ENCODE measurements around the gene ARHGAP25. TPM values are rescaled to one million over a fixed set of nuclear protein-coding genes. Genes with fewer than 3 reads are reported as not detected.

The ARHGAP25 gene
- total RNA-seq, 1 donor from 2014 or later, result 4.7 TPM

DNA sequence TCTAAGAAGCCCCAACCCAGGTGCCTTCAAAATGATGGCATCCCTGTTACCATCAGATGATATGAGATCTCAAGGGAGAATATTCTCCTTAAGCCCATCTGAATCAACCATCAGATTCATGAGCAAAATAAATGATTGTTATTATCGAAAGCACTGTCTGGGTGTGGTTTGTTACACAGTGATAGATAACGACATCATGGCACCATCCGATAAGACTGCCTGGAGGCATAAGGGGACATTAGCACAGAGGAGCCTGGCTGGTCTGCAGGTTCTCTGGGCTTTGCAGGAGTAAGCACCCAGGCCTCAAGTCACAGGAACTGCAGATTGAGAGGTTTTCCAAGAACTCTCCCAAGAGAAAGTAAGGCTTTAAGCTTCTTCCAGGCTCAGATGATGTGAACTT lies 120.9 kb downstream of the ARHGAP25 start:
- ATAC-seq (no peak), DNase-seq (ENCODE audit: low spot score) (no peak)

DNA sequence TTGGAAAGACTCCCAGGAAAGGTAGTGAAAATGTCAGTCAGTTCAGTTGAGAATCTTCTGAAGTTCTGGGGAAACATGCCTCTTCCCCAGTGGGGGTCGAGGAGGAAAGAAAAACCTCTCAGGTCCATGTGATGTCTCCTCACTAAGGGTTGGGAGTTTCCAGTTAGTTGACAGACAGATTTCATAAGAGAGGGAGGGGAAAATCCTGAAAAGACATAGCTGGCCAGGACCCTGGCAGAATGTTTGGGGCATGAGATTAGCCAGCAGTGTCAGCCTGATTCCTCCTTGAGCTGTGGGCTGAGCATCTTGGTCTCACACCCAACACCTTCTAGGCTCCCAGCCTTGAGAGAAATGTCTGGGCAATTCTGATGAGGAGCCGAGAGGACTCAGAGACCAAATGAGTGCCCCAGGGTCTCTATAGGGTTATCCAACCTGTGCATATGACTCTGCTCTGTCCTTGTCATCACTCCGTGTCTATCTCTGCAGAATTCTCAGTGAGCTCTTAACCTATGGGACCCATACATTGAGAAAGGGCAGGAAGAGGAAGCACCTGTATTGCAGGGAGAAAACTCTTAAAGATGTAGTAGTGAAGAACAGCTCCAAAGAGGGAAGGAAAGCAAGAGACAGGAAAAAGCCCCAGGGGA lies 122.7 kb downstream of the ARHGAP25 start:
- DNase-seq (ENCODE audit: low spot score) (no peak), ATAC-seq (no peak)

DNA sequence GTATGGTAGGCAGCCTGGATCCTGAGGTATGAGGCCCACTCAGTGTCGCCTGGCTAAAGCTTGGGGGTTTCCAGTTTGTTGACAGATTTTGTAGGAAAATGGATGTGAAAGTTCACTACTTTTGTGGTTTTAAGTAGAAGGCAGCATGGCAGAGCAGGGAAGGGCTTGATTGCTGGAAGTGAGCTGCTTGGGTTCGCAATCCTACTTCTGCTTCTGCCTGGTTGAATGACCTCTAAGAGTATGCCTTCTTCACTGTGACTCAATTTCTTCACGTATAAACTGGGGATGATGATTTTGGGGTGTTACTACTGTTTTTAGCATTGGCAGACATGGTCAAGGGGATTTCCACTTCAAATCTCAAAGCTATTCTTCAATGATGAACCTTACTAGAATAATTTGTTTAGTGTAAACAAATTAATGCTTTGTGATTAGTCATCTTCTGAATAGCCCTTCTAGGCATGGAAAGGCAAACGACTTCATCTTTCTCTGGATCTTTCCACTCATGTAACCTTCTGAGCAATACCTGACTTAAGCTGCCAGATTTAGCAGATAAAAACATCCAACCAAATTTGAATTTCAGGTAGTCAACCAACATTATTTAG lies 123.3 kb downstream of the ARHGAP25 start:
- no peak for ATAC-seq
- no peak for DNase-seq (ENCODE audit: low spot score)

DNA sequence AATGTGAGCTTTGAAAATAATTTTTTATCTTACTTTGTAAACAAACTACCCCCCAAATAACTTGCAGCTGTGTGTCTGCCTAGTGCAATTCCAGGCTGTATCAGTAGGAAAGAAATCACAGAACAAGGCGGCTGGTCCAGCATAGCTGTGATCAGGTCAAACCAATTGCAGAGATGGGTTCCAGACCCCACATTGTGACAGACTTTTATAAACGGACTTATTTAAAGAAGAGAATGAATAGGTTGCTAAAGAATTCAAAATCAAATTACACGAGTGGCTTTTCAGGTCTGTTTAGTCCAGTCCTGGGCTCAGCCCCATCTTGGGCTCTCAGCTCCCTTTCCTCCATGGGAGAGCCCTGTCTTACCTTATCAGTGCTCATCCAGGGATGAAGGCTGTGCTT lies 125.5 kb downstream of the ARHGAP25 start:
- no peak for DNase-seq (ENCODE audit: low spot score)
- ATAC-seq, result no peak

DNA sequence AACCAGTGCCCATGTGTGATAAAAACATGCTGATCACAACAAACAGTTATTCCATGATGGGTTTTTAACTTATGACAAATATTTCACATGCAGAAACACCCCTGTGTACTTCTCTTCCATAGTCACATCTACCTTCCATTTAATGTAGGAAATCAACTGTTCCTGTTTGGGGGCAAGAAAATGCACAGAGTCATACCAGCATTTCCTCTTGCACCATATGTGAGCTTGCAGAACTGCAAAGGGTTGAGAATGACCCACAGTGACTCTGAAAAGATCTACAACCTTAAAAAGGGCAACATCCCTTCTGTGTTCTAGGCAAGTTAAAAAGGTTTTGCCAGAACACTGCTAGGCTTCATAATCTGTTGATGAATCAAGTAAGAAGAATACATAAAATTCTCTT lies 126.7 kb downstream of the ARHGAP25 start:
- DNase-seq (ENCODE audit: low spot score) (no peak), ATAC-seq (peak; percentile 25)

DNA sequence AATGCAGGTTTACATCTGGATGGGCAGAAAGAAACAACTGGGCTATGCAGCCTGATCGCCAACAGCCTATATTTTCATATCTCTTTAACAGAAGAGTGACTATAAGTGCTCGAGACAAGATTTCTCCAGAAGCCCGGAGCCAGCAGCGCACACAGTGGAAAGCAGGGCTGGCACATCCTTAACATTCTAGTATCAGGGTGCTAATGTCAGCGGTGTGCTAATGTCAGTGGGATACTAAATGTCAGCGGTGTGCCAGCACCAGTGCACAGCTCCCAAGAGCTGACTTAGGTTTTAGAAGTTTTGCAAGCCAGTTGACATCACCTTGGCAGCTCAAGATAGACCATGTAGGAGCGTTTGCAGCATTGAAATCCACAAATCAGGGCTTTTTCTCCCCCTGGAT lies 128.3 kb downstream of the ARHGAP25 start:
- DNase-seq (ENCODE audit: low spot score), result no peak
- no peak for ATAC-seq

DNA sequence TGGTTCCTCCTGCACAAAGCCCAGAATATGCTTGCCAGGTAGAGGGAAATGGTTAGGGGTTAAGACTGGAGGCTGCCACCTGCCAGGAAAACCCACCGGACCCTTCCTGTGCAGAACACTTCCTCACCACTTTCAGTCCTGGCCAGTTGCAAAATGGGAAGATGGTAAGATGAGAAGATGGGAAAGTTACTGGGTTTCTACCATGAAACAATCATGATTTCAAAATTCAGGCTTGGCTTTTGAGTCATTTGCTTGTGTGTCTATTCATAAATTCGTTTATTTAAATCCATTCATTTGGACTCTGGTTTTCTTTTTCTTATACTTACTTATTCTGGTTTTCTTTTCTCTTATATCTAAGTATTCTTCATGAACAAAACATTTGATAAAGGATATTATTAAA lies 129.4 kb downstream of the ARHGAP25 start:
- DNase-seq (ENCODE audit: low spot score), result no peak
- ATAC-seq, result no peak

DNA sequence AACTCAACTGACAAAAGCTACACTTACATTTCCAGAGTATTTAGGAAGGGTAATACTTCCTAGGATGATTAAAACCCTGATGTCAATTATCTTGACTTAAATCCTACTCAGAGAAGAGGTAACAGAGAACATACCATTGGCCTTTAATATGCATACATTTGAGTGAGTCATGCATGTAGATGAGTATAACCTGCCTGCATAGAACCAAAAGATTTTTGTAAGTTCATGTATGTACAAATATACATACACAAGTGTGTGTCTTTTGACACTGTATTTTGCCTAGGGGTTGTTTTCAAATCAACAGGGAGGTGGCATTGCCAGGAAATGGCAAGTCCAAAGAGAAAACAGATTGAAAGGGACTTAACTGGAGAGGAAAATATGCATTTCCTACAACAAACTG lies 130.5 kb downstream of the ARHGAP25 start:
- DNase-seq (ENCODE audit: low spot score) (no peak), ATAC-seq (no peak)

DNA sequence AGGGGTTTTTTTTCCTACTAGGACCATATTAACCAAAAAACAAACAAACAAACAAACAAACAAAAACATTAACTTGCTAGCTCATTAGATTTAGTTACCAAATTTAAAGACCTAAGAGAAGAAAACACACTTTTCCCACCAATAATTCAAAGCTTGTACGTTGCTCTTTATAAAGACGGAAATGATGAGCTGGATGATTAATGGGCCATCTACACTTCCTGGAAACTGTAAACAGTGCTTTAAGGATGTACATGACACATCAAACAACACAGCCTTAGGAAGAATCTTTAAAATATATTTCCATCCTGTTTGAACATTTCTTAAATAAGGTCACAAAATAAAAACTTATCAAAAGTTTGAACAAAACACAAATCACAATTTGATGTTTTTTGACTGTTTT lies 135.6 kb downstream of the ARHGAP25 start:
- ATAC-seq (no peak), DNase-seq (ENCODE audit: low spot score) (no peak)

DNA sequence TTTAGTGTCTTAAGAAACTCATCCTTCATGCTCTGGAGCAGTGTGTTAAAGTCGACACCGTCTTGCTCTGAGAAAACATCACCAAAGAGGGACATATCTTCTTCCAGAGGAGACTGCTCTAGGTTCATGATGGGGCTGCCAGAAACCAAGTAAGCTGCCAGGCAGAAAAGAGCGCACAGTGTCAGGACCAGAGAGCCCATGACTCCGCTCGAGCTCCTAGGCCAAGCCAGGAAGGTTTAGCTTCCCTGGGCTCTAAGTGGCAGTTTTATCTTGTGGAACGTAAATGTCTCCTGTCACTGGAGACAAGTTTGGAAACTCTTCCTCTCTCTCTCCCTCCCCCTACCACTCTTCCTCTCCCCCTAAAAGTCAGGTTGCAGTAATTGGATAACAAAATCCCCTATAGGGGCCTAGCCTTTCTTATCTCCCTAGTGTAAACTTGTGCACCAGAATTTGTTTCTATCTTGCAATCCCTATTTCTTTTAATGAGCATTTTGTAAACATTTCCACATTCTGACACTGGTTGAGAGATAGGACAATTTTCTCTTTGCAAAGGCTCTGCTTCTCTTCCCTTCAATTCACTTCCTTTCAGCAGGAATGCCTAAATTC lies 136.7 kb downstream of the ARHGAP25 start, which contains the start of gene BMP10:
BMP10 (minus strand) TSS at position 239 of the 606 bp plus-strand sequence; CDS start at position 200, 39 bp downstream.
- peak; percentile 34 for ATAC-seq
- DNase-seq (ENCODE audit: low spot score), result no peak

Other genes with a start within 250 kb of the ARHGAP25 start
- 0.05 TPM for gene PROKR1, start 91.2 kb upstream of the ARHGAP25 start, total RNA-seq
- gene BMP10, start 136.6 kb downstream of the ARHGAP25 start, total RNA-seq, result 6.1 TPM
- gene GKN2, start 218.1 kb downstream of the ARHGAP25 start, total RNA-seq, result not detected
- not detected for gene GKN1, start 239.8 kb downstream of the ARHGAP25 start, total RNA-seq

All from left lobe of liver (tissue), 2 donors.